HG02870 (cell line): ENCODE results near the gene PNPT1.
"Not testable (repeated sequence)": the region's sequence is repeated elsewhere in the genome, so short reads cannot be mapped to it uniquely, and the experiment has no call there.

Source experiments
- ATAC-seq: cut with Tn5 transposase; IDR thresholded peaks from one replicate; pipeline ENCODE4 v1.9.1; 2021; ENCODE audit warnings: mild to moderate bottlenecking, moderate library complexity; ENCODE audit not compliant: unreplicated experiment

The PNPT1 gene

GRCh38 chr2:55693181-55694125, at the start of gene PNPT1:
PNPT1 (minus strand) TSS chr2:55693844; CDS start chr2:55693823, 21 bp downstream.
- peak; percentile 100 for ATAC-seq

- no peak for ATAC-seq
Observed at GRCh38 chr2:55742996-55743395, 49.4 kb upstream of the PNPT1 start.

- ATAC-seq = not testable (repeated sequence)
Observed at GRCh38 chr2:55736019-55736536, 42.4 kb upstream of the PNPT1 start.

- no peak for ATAC-seq
Observed at GRCh38 chr2:55734726-55735125, 41.1 kb upstream of the PNPT1 start.

- no peak for ATAC-seq
Observed at GRCh38 chr2:55733335-55733734, 39.7 kb upstream of the PNPT1 start.

GRCh38 chr2:55732854-55733253, 39.2 kb upstream of the PNPT1 start:
- no peak for ATAC-seq

GRCh38 chr2:55729136-55729685, 35.6 kb upstream of the PNPT1 start:
- ATAC-seq = no peak

- no peak for ATAC-seq
Observed at GRCh38 chr2:55721596-55722215, 28.1 kb upstream of the PNPT1 start.

GRCh38 chr2:55720417-55720816, 26.8 kb upstream of the PNPT1 start:
- ATAC-seq = no peak

GRCh38 chr2:55719852-55720251, 26.2 kb upstream of the PNPT1 start:
- ATAC-seq = no peak

- peak; percentile 66 for ATAC-seq
Observed at GRCh38 chr2:55718165-55719008, 24.7 kb upstream of the PNPT1 start.

GRCh38 chr2:55715626-55716025, 22.0 kb upstream of the PNPT1 start:
- no peak for ATAC-seq

GRCh38 chr2:55715178-55715577, 21.5 kb upstream of the PNPT1 start:
- not testable (repeated sequence) for ATAC-seq

GRCh38 chr2:55712477-55713060, 18.9 kb upstream of the PNPT1 start:
- no peak for ATAC-seq

GRCh38 chr2:55710025-55710424, 16.4 kb upstream of the PNPT1 start:
- ATAC-seq = no peak

- ATAC-seq = no peak
Observed at GRCh38 chr2:55707751-55708150, 14.1 kb upstream of the PNPT1 start.

GRCh38 chr2:55706258-55706657, 12.6 kb upstream of the PNPT1 start:
- not testable (repeated sequence) for ATAC-seq

- ATAC-seq = no peak
Observed at GRCh38 chr2:55705027-55705653, 11.5 kb upstream of the PNPT1 start.

- no peak for ATAC-seq
Observed at GRCh38 chr2:55703350-55703749, 9.7 kb upstream of the PNPT1 start.

- not testable (repeated sequence) for ATAC-seq
Observed at GRCh38 chr2:55692740-55693139, 904 bp downstream of the PNPT1 start.
